ENCODE data around the gene GAP43.

The GAP43 gene

GRCh38 chr3:115627180-115628074 lies 4.1 kb downstream of the GAP43 start:
- no peak for DNase-seq (ENCODE audit: low spot score)

GRCh38 chr3:115628075-115628412 lies 4.7 kb downstream of the GAP43 start:
- DNase-seq (ENCODE audit: low spot score): no peak

GRCh38 chr3:115630850-115631249 lies 7.5 kb downstream of the GAP43 start:
- DNase-seq (ENCODE audit: low spot score): no peak

- DNase-seq (ENCODE audit: low spot score): no peak
Observed at GRCh38 chr3:115632026-115632425, 8.7 kb downstream of the GAP43 start.

GRCh38 chr3:115633467-115633866 lies 10.2 kb downstream of the GAP43 start:
- DNase-seq (ENCODE audit: low spot score): no peak

GRCh38 chr3:115634052-115634451 lies 10.7 kb downstream of the GAP43 start:
- no peak for DNase-seq (ENCODE audit: low spot score)

GRCh38 chr3:115635406-115635805 lies 12.1 kb downstream of the GAP43 start:
- no peak for DNase-seq (ENCODE audit: low spot score)

GRCh38 chr3:115638241-115638640 lies 14.9 kb downstream of the GAP43 start:
- no peak for DNase-seq (ENCODE audit: low spot score)

GRCh38 chr3:115638991-115639390 lies 15.7 kb downstream of the GAP43 start:
- no peak for DNase-seq (ENCODE audit: low spot score)

GRCh38 chr3:115644391-115644790 lies 21.1 kb downstream of the GAP43 start:
- DNase-seq (ENCODE audit: low spot score): no peak

GRCh38 chr3:115646027-115646690 lies 22.8 kb downstream of the GAP43 start:
- no peak for DNase-seq (ENCODE audit: low spot score)

- no peak for DNase-seq (ENCODE audit: low spot score)
Observed at GRCh38 chr3:115648559-115648958, 25.2 kb downstream of the GAP43 start.

GRCh38 chr3:115651087-115651486 lies 27.8 kb downstream of the GAP43 start:
- no peak for DNase-seq (ENCODE audit: low spot score)

- DNase-seq (ENCODE audit: low spot score): no peak
Observed at GRCh38 chr3:115651599-115651998, 28.3 kb downstream of the GAP43 start.

- DNase-seq (ENCODE audit: low spot score): no peak
Observed at GRCh38 chr3:115652738-115653137, 29.4 kb downstream of the GAP43 start.

GRCh38 chr3:115655761-115656282 lies 32.5 kb downstream of the GAP43 start:
- no peak for DNase-seq (ENCODE audit: low spot score)

GRCh38 chr3:115657168-115657567 lies 33.9 kb downstream of the GAP43 start:
- no peak for DNase-seq (ENCODE audit: low spot score)

- DNase-seq (ENCODE audit: low spot score): no peak
Observed at GRCh38 chr3:115658032-115658336, 34.7 kb downstream of the GAP43 start.

- DNase-seq (ENCODE audit: low spot score): peak; percentile 16
Observed at GRCh38 chr3:115658337-115659181, 35.2 kb downstream of the GAP43 start.

GRCh38 chr3:115659253-115660220 lies 36.2 kb downstream of the GAP43 start:
- no peak for DNase-seq (ENCODE audit: low spot score)

- no peak for DNase-seq (ENCODE audit: low spot score)
Observed at GRCh38 chr3:115660646-115661337, 37.5 kb downstream of the GAP43 start.
